Measurements from ENCODE around the gene INSR.

The INSR gene

GRCh38 chr19:7265963-7266362 is 28.3 kb downstream of the INSR start:
- H3K9me3 ChIP-seq, result no peaks in the 10 kb centered on the region
- no peak overlapping the region for H3K4me3 ChIP-seq (ENCODE audit: low read depth, low read length)
- no peak for TF ChIP-seq CTCF (IDR thresholded peaks at IDR 0.05; ENCODE audit: low read depth, low read length)
- H3K4me1 ChIP-seq, result no peaks in the 10 kb centered on the region
- H3K27me3 ChIP-seq, result no peaks in the 10 kb centered on the region
- no peak for DNase-seq
- peaks cover 6% of the 10 kb centered on the region for H3K36me3 ChIP-seq

GRCh38 chr19:7264858-7265257 is 29.4 kb downstream of the INSR start:
- DNase-seq, result no peak
- Histone ChIP-seq H3K4me1 (no peaks in the 10 kb centered on the region), H3K27me3 (no peaks in the 10 kb centered on the region), H3K4me3 (ENCODE audit: low read depth, low read length) (no peak overlapping the region), H3K9me3 (no peaks in the 10 kb centered on the region), H3K36me3 (peaks cover 6% of the 10 kb centered on the region)
- no peak for TF ChIP-seq CTCF (IDR thresholded peaks at IDR 0.05; ENCODE audit: low read depth, low read length)

- H3K36me3 ChIP-seq, result peaks cover 6% of the 10 kb centered on the region
- H3K4me3 ChIP-seq (ENCODE audit: low read depth, low read length), result no peak overlapping the region
- no peaks in the 10 kb centered on the region for H3K4me1 ChIP-seq
- no peaks in the 10 kb centered on the region for H3K9me3 ChIP-seq
- no peak for TF ChIP-seq CTCF (IDR thresholded peaks at IDR 0.05; ENCODE audit: low read depth, low read length)
- no peak for DNase-seq
- H3K27me3 ChIP-seq, result no peaks in the 10 kb centered on the region
These were observed 30.7 kb downstream of the INSR start for GRCh38 chr19:7263521-7263920.

- Histone ChIP-seq H3K27me3 (no peaks in the 10 kb centered on the region), H3K9me3 (no peaks in the 10 kb centered on the region), H3K36me3 (peaks cover 6% of the 10 kb centered on the region), H3K4me1 (no peaks in the 10 kb centered on the region), H3K4me3 (ENCODE audit: low read depth, low read length) (no peak overlapping the region)
- no peak for TF ChIP-seq CTCF (IDR thresholded peaks at IDR 0.05; ENCODE audit: low read depth, low read length)
- DNase-seq, result no peak
These were observed 31.1 kb downstream of the INSR start for GRCh38 chr19:7263066-7263465.

- no peaks in the 10 kb centered on the region for H3K9me3 ChIP-seq
- no peak for TF ChIP-seq CTCF (IDR thresholded peaks at IDR 0.05; ENCODE audit: low read depth, low read length)
- no peaks in the 10 kb centered on the region for H3K27me3 ChIP-seq
- no peaks in the 10 kb centered on the region for H3K4me1 ChIP-seq
- H3K4me3 ChIP-seq (ENCODE audit: low read depth, low read length), result no peak overlapping the region
- H3K36me3 ChIP-seq, result peaks cover 4% of the 10 kb centered on the region
- DNase-seq, result no peak
These were observed 31.7 kb downstream of the INSR start for GRCh38 chr19:7262470-7262869.

- Histone ChIP-seq H3K9me3 (no peaks in the 10 kb centered on the region), H3K4me1 (no peaks in the 10 kb centered on the region), H3K36me3 (no peaks in the 10 kb centered on the region), H3K27me3 (no peaks in the 10 kb centered on the region), H3K4me3 (ENCODE audit: low read depth, low read length) (no peak overlapping the region)
- DNase-seq, result no peak
- TF ChIP-seq CTCF (IDR thresholded peaks at IDR 0.05; ENCODE audit: low read depth, low read length), result no peak
These were observed 34.1 kb downstream of the INSR start for GRCh38 chr19:7260161-7260560.

All from BE2C (cell line).